ENCODE data around the gene COL6A2.

GRCh38 chr21:46122237-46122671 is 24.3 kb downstream of the COL6A2 start:
- TF ChIP-seq POLR2AphosphoS5 (IDR thresholded peaks at IDR 0.05) (no peak), EP300 (IDR thresholded peaks at IDR 0.05) (no peak)

All from suprapubic skin (tissue), 4 donors.